SKM-1 (cell line): Measurements from ENCODE around the gene DUS2.
A peak's percentile ranks its signal among the peaks of the same experiment; 100 is the strongest.
"Not testable (repeated sequence)": the region's sequence is repeated elsewhere in the genome, so short reads cannot be mapped to it uniquely, and the experiment has no call there.

Experiments
- DNase-seq: peaks from one replicate; lab custom pipeline; 2025; ENCODE audit not compliant: unreplicated experiment; lab: John Stamatoyannopoulos, UW

Gene DUS2

DNA sequence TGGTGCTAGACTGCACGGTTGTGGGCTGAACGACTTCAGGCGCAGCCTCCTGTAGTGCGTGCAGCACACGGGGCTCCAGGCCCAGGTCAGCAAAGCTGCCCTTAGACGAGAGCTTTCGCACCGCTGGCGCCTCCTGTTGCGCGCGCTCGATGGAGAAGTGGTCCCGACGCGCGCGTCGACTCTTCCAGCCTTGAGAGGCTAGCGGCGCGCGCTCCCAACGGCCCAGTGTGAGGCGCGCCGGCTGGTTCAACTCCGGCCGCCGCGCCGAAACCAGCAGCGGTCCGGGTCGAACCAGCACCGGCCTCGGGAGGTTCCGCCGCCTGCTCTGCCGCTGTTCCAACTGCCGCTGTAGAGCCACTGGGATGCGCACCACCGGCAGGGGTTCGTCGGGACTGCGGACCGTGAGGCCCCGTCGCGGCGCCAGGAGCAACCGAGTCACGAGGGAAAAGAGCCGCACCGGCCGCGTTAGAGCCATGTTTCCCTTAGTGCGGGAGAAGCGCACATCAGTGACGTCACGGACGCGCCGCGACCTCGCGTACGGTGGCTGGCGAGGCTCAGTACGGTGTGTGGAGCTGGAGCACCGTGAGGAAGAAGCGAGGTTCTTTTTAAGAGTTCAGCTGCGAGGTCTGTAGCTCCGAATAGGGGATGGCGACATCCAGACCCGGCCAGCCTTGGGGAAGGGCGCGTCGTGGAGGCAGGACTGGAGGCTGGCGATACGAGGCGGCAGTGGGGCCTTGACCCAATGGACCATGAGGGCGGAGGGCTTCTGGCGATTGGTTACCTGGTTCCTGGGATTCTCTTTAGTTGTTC is at the start of gene DUS2, which contains the start of gene DDX28:
Gene DUS2 (plus strand): TSS at position 557 of the 810 bp plus-strand sequence. CDS start 14,740 bp downstream, outside the sequence.
Gene DDX28 (minus strand): TSS at position 505 of the 810 bp plus-strand sequence. CDS start 30 bp downstream, at position 475.
- peak; percentile 64 for DNase-seq

DNA sequence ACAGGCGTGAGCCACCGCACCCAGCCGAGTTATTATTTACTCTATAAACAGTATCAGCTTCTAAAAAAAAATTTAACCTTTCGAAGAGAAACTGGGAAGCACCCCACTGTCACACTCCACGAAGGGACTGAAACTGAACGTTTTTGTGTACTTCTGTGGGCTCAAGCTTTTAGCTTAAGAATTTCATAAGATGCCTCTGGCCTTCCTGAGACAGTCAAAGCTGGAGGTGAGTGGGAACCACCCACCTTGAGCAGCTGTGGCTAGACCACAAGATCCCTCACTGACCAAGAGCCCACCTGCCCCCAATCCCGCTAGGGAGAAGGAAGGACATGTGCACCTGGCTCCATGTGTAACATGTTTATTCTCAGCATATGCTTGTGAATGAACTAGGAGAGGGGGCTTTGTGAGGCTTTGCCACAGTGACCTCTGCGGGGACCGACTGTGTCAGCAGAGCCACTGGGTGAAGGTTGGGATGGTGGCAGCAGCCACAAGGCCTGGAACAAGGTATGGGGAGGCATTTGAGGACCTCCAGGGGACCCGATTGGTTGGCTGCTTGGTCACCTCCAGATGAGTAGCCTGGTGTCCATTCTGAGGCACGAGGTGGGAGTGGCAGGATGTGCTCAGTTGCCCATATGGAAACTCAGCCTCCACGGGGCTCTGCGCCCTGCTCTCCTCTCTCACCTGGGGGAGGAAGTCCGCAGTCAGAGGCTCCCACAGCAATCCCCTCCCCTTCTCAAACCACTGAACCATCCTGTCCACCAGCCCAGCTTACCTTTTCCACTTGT is 47.6 kb upstream of the DUS2 start:
- no peak for DNase-seq

DNA sequence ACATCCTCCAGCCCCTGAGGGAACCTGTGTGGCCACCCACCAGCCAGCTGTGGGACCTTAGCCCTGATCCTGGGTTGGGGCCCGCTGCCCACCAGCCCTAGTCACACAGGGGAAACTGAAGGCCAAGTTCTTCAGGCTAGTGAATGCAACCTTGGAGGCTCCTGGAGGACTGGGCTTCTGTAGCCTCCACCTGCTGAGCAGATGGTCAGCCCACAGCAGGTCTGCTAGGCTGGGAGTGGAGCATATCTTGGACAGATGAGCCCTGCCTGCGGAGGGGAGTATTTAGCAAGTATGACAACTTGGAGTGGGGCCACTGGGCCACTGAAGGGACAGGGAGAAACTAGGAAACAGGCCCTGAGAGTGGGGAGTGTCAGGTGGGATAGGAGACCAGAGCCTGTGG is 46.9 kb upstream of the DUS2 start:
- DNase-seq = no peak

DNA sequence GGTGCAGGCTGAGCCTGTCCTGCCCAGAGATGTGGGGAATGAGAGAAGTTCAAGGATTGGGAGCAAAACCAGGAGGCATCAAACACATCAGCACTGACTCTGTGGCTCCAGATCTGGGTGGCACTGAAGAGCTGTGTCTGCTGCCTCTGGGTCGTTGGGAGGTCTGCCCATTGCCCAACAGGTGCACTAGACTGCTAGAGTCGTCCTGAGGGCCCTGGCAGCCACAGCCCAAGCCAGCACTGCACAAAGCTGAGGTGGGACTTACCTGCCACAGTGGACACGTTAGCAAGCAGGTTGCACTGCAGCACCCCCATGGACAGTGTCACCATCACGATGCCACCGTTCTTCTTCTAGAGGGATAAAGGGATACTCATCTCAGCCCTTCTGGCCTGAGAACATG is 46.1 kb upstream of the DUS2 start:
- DNase-seq = no peak

DNA sequence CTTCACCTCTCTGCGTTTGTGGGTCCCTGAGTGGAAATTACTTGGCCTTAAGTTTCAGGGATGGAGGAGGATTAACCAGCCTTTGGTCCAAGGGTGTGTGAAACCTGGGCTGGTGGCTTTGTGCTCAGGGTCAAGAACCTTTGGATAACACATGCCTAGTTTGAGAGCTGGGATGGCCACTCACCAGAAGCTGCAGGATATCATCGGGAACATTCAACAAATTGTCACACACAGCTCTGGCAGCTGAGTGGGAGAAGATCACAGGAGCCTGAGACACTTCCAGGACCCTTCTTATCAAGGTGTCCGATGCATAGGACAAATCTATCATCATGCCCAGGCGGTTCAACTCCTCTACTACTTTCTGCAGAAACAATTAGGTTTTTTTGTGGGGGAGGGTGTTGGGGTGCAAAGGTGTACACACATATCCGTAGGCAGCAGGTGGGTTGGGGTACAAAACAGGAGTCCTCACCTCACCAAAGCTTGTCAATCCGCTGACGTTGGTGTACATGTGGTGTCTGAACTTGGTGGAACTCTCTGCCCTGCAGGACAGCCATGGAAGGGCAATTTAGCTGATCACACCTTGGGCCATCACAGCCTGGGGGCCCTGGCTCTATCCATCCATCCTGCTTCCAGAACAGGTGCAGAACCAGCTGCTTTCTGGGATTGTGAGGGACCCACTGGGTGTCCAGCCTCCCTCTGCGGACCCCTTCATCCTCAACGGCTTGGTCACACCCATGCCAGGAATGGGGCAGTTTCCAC is 45.4 kb upstream of the DUS2 start:
- no peak for DNase-seq

DNA sequence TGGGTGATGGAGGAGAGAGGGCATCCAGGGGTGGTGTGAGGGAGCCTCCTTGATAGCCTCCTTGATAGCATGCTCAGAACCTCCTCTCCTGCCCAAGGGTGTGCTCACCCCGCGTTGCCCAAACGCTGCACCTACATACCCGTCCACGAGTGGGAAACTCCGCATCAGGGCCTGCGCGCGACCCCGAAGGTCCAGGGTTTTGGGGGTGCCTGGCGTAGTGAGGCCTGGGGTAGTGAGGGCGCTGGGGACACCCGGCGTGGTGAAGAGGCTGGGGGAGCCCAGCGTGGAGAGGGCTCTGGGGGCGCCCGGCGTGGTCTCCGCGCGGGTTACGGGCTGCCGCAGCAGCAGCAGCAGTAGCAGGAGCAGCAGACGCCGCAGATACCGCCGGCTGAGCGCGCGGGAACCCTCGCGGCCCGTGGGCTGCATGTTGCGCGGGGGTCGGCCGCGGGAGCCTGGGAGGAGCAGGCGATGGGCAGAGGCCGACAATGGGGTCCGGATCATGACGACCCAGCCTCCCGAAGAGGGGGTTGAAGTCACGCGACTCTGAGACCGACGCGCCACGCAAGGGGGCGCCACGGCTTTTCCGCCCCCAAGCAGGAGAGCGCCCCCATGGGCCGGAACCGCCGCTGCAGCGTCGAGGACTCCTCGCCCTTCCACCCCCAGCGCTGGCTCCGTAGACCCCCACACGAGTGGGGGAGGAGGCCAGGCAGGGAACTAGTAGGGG is 43.0 kb upstream of the DUS2 start, which contains the start of gene DPEP3:
Gene DPEP3 (minus strand): TSS at position 545 of the 724 bp plus-strand sequence. CDS start 119 bp downstream, at position 426.
- no peak for DNase-seq

DNA sequence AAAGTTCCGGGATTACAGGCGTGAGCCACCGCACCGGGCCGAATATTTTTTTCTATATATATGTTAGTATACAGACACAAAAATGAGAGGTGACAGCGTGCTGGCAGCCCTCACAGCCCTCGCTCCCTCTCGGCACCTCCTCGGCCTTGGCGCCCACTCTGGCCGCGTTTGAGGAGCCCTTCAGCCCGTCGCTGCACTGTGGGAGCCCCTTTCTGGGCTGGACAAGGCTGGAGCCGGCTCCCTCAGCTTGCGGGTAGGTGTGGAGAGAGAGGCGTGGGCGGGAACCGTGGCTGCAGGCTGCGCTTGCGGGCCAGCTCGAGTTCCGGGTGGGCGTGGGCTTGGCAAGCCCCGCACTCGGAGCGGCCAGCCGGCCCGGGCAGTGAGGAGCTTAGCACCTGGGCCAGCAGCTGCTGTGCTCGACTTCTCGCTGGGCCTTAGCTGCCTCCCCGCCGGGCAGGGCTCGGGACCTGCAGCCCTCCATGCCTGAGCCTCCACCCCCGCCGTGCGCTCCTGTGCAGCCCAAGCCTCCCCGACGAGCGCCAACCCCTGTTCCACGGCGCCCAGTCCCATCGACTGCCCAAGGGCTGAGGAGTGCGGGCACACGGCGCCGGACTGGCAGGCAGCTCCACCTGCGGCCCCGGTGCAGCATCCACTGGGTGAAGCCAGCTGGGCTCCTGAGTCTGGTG is 40.9 kb upstream of the DUS2 start:
- no peak for DNase-seq

DNA sequence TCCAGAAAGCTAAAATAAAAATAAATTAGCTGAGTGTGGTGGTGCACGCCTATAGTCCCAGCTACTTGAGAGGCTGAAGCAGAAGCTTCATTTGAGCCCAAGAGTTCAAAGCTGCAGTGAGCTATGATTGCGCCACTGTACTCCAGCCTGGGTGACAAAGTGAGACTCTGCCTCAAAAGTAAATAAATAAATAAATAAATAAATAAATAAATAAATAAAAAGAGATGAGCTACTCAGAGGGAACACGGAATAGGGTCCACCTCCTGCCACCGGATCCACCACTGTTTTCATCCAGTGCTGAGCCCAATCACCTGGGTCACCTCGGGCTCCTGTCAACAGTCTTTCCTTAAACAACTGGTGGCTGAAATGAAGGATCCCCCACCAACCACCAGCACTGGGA is 36.1 kb upstream of the DUS2 start:
- DNase-seq = no peak

DNA sequence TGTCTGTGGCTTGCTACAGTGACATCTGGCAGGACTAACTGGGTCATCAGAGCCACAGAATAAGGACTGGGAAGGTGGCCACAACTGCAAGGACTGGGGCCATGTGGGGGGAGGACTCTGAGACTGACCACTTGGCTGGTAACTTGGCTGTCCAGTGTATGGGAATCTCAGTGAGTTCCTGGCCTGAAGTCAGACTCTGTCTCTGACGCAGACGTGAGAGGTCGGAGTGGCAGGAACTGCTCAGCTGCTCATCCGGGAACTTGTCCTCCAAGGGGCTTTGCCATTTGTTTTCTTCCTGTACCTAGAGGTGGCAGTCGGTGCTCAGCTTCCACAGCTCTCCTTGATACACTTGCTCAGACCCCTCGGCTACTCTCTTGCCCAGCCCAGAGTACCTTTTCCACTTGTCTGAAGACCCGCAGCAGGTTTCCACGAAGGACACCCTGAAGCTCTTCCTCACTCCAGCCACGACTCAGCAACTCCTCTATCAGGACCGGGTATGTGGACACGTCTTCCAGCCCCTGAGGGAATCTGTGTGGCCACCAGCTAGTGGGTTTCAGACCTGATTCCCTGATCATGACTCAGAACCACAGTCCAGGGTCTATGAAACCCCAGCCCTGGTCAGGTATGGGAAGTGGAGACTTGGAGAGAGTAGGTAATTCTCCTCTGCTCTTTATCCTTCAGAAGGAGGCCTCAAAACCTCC is 35.5 kb upstream of the DUS2 start:
- no peak for DNase-seq

DNA sequence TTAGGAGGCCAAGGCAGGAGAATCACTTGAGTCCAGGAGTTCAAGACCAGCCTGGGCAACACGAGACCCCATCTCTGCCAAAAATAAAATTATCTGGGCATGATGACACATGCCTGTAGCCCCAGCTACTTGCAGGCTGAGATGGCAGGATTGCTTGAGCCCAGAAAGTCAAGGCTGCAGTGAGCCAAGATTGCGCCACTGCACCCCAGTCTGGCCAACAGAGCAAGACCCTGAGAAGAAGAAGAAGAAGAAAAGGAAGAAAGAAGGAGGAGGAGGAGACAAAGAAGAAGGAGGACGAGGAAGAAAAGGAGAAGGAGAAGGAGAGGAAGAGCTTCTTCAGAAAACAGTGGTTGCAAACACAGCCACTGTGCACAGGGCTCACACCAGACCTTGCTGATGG is 34.4 kb upstream of the DUS2 start:
- no peak for DNase-seq

DNA sequence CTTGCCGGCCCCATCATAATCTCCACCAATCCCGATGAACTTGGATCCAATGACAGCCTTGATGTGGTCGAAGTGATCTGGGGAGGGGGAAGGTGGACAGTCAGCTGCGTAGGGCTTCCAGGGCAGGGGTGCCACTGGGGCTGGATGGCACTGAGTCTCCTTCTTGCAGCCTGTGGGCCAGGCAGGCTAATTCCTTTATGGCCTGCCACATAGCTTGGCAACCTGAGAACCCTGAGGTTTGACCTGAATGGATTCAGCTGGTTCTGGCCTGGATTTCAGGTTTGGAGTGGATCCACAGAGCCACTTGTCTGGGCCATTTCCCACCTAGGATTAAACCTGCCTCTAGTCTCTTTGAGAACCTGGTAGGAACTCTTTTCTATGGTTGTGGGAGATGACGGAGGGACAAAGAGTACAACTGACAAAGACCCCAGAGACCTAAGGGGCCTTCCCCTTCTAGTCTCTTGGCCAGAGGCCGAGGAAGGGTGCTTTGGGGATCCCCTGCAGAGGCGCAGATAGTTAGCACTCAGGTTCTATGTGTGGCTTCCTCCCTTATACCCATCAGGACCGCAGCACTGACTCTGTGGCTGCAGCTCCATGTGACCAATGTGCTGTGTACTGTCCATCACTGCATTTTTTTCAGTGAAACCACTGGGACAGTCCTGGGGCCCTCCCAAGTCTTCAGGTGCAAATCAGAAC is 33.6 kb upstream of the DUS2 start:
- DNase-seq = no peak

DNA sequence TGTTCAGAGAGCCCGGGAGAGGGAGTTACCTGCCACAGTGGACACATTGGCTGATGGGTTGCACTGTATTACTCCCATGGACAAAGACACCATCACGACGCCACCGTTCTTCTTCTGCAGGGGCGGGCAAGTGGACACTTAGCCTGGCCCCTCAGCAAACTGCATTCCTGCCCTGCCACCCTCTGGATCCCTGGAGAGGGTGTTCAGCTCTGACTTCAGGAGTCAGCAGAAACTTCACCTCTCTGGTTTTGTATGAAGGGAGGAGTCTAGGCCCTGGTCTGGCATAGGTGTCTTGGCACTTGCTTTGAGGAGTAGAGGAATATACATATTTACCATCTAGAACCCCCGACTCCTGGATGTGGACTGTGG is 33.1 kb upstream of the DUS2 start:
- DNase-seq = no peak

DNA sequence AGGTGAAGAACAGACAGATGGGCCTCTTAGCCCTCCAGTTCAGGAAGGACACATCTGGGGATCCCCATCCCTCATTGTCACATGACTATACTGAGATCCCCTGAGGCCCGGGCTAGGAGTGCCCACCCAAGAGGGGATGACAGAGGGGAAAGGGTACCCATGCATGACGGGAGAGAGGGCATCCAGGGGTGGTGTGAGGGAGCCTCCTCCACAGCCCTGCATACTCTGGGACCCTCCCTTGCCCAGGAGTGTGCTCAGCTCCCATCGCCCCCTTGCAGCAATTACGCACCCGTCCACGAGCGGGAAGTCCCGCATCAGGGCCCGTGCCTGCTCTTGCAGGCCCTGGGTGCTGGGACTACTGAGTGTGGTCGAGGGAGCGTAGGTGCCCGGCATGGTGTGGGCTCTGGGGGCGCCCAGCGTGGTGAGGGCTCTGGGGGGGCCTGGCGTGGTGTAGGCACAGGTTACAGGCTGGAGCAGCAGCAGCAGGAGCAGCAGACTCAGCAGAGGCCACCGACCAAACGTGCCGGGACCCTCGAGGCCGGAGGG is 30.4 kb upstream of the DUS2 start:
- DNase-seq = no peak

DNA sequence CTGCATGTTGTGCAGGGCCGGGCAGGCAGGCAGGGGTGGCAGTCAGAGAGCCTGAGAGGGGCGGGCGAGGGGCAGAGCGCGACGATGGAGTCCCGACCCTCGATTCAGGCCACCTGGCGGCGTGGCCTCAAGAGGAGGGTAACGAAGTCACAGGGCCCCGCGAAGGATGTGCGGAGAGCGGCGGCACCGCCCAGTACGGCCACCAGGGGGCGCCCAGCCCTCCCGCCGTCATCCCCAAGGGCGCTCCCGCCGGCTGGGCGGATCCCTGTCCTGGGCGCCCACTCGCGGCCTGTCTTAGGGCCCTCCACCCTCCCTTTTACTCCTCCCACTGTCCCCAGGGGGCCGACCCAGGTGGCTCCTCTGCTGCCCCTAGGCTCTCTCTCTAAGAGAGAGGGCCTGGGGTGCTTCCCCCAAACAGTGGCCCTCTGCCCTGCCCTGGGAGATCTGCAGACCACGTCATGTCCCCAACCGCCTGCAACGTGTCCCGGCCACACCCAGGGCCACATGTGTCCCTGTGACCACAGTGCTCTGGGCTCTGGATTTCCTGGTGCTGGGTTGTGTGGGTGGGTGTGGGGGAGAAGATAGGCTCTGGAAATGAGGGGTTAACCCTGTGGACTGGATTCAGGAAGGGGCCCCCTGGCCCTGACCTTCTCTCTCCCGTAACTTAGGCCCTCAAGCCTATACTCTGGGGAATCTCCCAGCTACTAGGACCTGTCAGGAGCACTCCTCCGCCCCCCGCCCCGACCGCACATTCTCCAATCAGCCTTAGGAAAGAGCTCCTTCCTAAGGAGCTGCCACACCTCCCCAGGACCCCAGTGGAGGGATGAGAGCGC is 29.7 kb upstream of the DUS2 start:
- peak; percentile 49 for DNase-seq

DNA sequence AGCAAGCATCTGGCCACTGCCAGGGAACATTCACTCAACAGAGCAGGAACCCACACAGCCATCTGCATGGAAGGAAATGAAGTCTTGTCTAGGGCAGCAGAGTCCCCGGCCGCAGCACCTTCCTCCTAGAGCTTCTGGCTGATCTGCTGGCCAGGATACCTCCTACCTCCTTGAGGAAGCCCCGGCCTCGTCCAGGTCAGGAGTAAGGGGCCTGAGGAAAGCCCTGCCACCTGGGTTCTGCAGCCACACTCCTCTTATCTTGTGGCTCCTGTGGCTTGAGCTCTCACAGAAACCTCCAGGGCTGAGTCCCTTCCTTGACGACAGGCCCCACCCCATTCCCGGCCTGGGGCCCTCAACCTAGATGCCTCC is 29.1 kb upstream of the DUS2 start:
- not testable (repeated sequence) for DNase-seq

DNA sequence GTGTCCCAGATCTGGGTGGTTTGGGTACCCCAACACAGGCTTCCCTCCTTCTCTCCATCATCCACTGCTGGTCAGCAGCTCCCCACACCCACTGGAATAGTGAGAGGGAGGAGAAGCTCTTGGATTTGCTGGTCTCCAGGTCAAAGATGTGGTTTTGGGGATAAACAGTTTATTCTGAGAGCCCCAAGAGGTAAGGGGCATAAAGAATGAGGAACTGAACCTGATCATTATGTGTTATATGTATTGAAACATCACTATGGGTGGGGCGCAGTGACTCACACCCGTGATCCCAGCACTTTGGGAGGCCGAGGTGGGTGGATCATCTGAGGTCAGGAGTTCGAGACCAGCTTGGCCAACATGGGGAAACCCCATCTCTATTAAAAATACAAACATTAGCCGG is 27.7 kb upstream of the DUS2 start:
- no peak for DNase-seq

DNA sequence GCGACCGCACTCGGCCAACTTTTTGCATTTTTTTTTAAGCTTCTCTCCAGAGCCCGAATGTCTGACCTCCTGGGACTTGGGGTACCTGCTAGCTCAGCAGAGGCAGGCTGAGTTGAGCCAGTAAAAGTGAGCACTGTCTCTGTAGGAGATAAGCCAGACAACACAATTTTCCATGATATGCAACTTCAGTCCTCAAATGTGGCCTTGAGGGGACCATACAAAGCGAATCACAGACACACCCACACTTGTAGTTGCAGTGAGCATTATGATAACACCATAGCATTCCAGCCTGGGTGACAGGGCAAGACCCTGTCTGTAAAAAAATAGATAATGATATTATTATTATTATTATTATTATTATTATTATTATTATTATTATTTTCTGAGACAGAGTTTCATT is 26.4 kb upstream of the DUS2 start:
- no peak for DNase-seq

DNA sequence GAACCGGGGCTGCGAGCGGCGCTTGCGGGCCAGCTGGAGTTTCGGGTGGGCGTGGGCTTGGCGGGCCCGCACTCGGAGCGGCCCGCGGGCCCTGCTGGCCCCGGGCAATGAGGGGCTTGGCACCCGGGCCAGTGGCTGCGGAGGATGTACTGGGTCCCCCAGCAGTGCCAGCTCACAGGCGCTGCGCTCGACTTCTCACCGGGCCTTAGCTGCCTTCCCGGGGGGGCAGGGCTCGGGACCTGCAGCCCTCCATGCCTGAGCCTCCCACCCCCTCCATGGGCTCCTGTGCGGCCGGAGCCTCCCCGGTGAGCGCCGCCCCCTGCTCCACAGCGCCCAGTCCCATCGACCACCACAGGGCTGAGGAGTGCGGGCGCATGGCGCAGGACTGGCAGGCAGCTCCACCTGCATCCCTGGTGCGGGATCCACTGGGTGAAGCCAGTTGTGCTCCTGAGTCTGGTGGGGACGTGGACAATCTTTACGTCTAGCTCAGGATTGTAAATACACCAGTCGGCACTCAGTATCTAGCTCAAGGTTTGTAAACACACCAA is 24.8 kb upstream of the DUS2 start:
- not testable (repeated sequence) for DNase-seq
